A549 (cell line): ENCODE results near the gene AFG1L. TPM values are rescaled to one million over a fixed set of nuclear protein-coding genes. Genes with fewer than 3 reads are reported as not detected.

Experiments
- ATAC-seq, 2 experiments: fragments of 200-7000 bp in 1 of 2; fragments of >200 bp in 1 of 2; cut with Nextera tagmentation in 1 of 2; cut with Tn5 transposase in 1 of 2; 3 replicates each; pipeline versions ENCODE4 v1.8.0 to v1.9.1; 2018 to 2020; ENCODE audit warnings: mild to moderate bottlenecking in 1 of 2, moderate library complexity in 1 of 2
- CTCF ChIA-PET: fragments of 300-600 bp; sonication (Branson Sonifier 250); formaldehyde crosslinking; extraction: SDS; loops from one replicate; lab custom pipeline; 2021; ENCODE audit warnings: antibody characterized with exemption, inconsistent platforms; lab: Yijun Ruan, JAX
- POLR2A ChIA-PET: fragments of 350-600 bp; formaldehyde crosslinking; extraction: SDS; loops from one replicate; lab custom pipeline; 2021; ENCODE audit warnings: antibody characterized with exemption, inconsistent platforms; lab: Yijun Ruan, JAX
- DNase-seq, 2 experiments: peaks; one replicate each; pipeline versions ENCODE4 v3.0.0 to v3.0.0-alpha.2; 2011 to 2016; ENCODE audit warnings: low read depth in 1 of 2, low spot score in 1 of 2
- FAIRE-seq: peaks from 2 replicates; lab custom pipeline; 2011; peaks lifted over from hg19 to GRCh38; lab: Jason Lieb, UNC
- H3K27ac ChIP-seq, 2 experiments: fragments of >200 bp; sonication (Bioruptor Twin); formaldehyde crosslinking; 3 replicates each; pipeline ENCODE4 v1.5.1; 2016 to 2017
- H3K4me1 ChIP-seq: fragments of >200 bp; sonication (Bioruptor Twin); formaldehyde crosslinking; 3 replicates; pipeline ENCODE4 v1.6.1; 2016
- H3K4me2 ChIP-seq: fragments of >200 bp; sonication (Bioruptor Twin); formaldehyde crosslinking; 3 replicates; pipeline ENCODE4 v1.6.1; 2016
- H3K4me3 ChIP-seq: fragments of >200 bp; sonication (Bioruptor Twin); formaldehyde crosslinking; 3 replicates; pipeline ENCODE4 v1.5.1; 2016
- H3K9me3 ChIP-seq: fragments of >200 bp; sonication (Bioruptor Twin); formaldehyde crosslinking; 3 replicates; pipeline ENCODE4 v1.6.1; 2016
- BHLHE40 ChIP-seq: IDR thresholded peaks from 2 replicates; pipeline ENCODE4 v1.6.1; 2012; ENCODE audit warnings: low read depth, low read length, inconsistent platforms
- CBX2 ChIP-seq: fragments of 200-600 bp; sonication (generic); IDR thresholded peaks from 2 replicates; pipeline ENCODE4 v1.6.1; 2016; ENCODE audit warnings: low read depth, mild to moderate bottlenecking, borderline replicate concordance
- CEBPB ChIP-seq, 2 experiments: fragments of >200 bp in 1 of 2; sonication (Bioruptor Twin) in 1 of 2; formaldehyde crosslinking in 1 of 2; IDR thresholded peaks; 2 replicates each; pipeline ENCODE4 v1.6.1; 2012 to 2016
- CHD2 ChIP-seq: fragments of 150-350 bp; IDR thresholded peaks from 2 replicates; pipeline ENCODE4 v1.6.1; 2014; ENCODE audit warnings: low read length; ENCODE audit not compliant: partially characterized antibody
- EHF ChIP-seq: fragments of 250-450 bp; sonication (Bioruptor Pico); IDR thresholded peaks from 2 replicates; pipeline ENCODE4 v1.5.0; 2020; ENCODE audit warnings: mild to moderate bottlenecking
- EHMT2 ChIP-seq: fragments of 200-600 bp; sonication (generic); IDR thresholded peaks from 2 replicates; pipeline ENCODE4 v1.6.1; 2016; ENCODE audit warnings: antibody characterized with exemption, low read depth, mild to moderate bottlenecking, moderate library complexity
- ESRRA ChIP-seq: fragments of 150-350 bp; IDR thresholded peaks from 2 replicates; pipeline ENCODE4 v1.6.1; 2014; ENCODE audit warnings: mild to moderate bottlenecking, low read length, borderline replicate concordance
- FOSB ChIP-seq: fragments of 250-450 bp; sonication (Bioruptor Pico); IDR thresholded peaks from 2 replicates; pipeline ENCODE4 v1.5.0; 2020; ENCODE audit warnings: mild to moderate bottlenecking, moderate library complexity
- GATA3 ChIP-seq: IDR thresholded peaks from 2 replicates; pipeline ENCODE4 v1.6.1; 2012; ENCODE audit warnings: borderline replicate concordance
- HEYL ChIP-seq: fragments of 250-450 bp; sonication (Bioruptor Pico); IDR thresholded peaks from 2 replicates; pipeline ENCODE4 v1.8.0; 2021; ENCODE audit warnings: mild to moderate bottlenecking, moderate library complexity
- HOXA7 ChIP-seq: fragments of 250-450 bp; sonication (Bioruptor Pico); IDR thresholded peaks from 2 replicates; pipeline ENCODE4 v1.5.0; 2020; ENCODE audit warnings: mild to moderate bottlenecking, moderate library complexity
- JUN ChIP-seq, 2 experiments: fragments of >200 bp; sonication (Bioruptor Twin); formaldehyde crosslinking; IDR thresholded peaks; 2 replicates in 1 of 2; 3 replicates in 1 of 2; pipeline ENCODE4 v1.6.1; 2016 to 2017
- JUNB ChIP-seq: fragments of >200 bp; sonication (Bioruptor Twin); formaldehyde crosslinking; IDR thresholded peaks from 2 replicates; pipeline ENCODE4 v1.6.1; 2016
- MAX ChIP-seq: IDR thresholded peaks from 2 replicates; pipeline ENCODE4 v1.6.1; 2012
- NPAS2 ChIP-seq: fragments of 250-450 bp; sonication (Bioruptor Pico); IDR thresholded peaks from 2 replicates; pipeline ENCODE4 v1.8.0; 2022; ENCODE audit warnings: mild to moderate bottlenecking, moderate library complexity, borderline replicate concordance
- PHF8 ChIP-seq: fragments of 200-600 bp; sonication (generic); IDR thresholded peaks from 2 replicates; pipeline ENCODE4 v1.6.1; 2016; ENCODE audit warnings: low read depth, mild to moderate bottlenecking, antibody characterized with exemption, moderate library complexity, borderline replicate concordance
- TP53 ChIP-seq: fragments of 250-450 bp; sonication (Bioruptor Pico); IDR thresholded peaks from 2 replicates; pipeline ENCODE4 v1.5.0; 2021; ENCODE audit warnings: mild to moderate bottlenecking, moderate library complexity
- ZC3H11A ChIP-seq: fragments of 450-650 bp; IDR thresholded peaks from 2 replicates; pipeline ENCODE4 v1.6.1; 2014; ENCODE audit warnings: antibody characterized with exemption, mild to moderate bottlenecking
- WGBS: methylation state at CpG from one replicate; pipeline ENCODE4 v1.1.6; 2017; ENCODE audit errors: missing lambda C conversion rate; 5-methylcytosine and 5-hydroxymethylcytosine counted together
- polyA plus RNA-seq, 4 experiments: library from polyadenylated mRNA; depleted of rRNA in 3 of 4; stranded (reverse); fragments of >200 nt; fragmentation: RNase III in 1 of 4; extraction: RNeasy Plus Mini Kit Qiagen cat#74134 plus additional on column Dnase treatment in 1 of 4; gene quantifications; 2 replicates in 3 of 4; 3 replicates in 1 of 4; pipeline ENCODE4 v1.2.3, GENCODE V29; 2011 to 2017
- TF ChIP-seq, protein P1 (sequence below): IDR thresholded peaks from 2 replicates; pipeline ENCODE4 v1.6.1; 2012

AFG1L gene
- polyA plus RNA-seq, 2 of the 4 experiments (the other 2 are of a cell fraction): 1.3 to 2.3 TPM

DNA sequence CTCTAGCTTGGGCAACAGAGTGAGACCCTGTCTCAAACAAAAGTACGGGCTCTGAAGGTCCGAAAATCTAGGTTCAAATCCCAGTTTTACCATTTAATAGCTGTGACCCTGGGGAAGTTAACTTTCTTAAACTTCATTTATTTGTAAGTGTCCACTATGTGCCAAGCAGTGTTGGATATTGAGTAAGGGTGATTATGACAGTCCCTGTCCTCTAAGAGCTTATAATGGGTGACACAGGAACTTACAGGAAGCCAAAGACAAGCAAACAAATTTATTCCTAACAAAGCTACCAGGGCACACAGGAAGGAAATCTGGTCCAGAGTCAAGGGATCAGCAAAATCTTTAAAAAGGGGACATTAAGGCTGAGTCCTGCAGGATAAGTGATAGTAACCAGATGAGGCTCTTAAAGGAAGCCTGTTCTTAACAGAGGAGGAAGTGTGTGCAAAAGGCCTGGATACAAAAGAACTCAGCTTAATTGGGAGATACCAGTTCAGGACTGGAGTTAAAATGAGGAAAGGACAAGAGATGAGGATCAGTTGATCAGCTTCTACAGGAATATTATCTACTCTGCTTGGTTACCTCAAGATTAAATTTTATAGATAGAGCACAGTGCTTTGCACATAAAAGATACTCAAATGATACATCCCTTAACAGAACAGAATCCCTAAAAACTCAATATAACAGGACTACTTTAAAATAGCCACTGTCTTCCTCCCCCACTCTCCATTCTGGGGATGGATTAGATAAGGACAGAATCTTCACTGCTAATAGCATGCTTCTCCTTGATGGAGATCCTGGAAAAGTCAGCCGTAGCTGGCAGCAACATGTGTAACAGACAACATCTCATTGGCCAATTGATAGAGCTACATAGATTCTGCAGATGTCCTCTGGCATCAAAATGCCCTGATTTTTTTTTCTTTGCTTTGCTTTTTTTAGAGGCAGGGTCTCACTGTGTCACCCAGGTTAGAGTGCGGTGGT, 40.1 kb upstream of the AFG1L start:
- H3K4me1 ChIP-seq: peaks cover 3% of the 10 kb centered on the region; the same call in 1 of the 3 replicates
- DNase-seq (no peak), ATAC-seq (no peak), FAIRE-seq (no peak)
- H3K4me2 ChIP-seq: no peak overlapping the region
- ChIA-PET POLR2A (no interaction called here), CTCF (interaction anchor here (1.0 kb wide), 1 partner anchor 55 kb away, joined by 3 read pairs; no protein-coding TSS in a partner anchor)
- TF ChIP-seq ZC3H11A (no peak), ESRRA (no peak), CHD2 (no peak), CBX2 (no peak), CEBPB (IDR thresholded peaks at IDR 0.05) (no peak), GATA3 (no peak), NPAS2 (CRISPR knock-in tag) (no peak), HEYL (CRISPR knock-in tag) (no peak), HOXA7 (CRISPR knock-in tag) (no peak), JUNB (no peak), EHF (CRISPR knock-in tag) (no peak), TP53 (CRISPR knock-in tag) (no peak), MAX (no peak), JUN (IDR thresholded peaks at IDR 0.05) (no peak)
- no peak overlapping the region for H3K27ac ChIP-seq
- no peaks in the 10 kb centered on the region for H3K9me3 ChIP-seq
- 98% methylated on average over 4 of the region's 4 CpGs for WGBS
- H3K4me3 ChIP-seq: no peak overlapping the region

GRCh38 chr6:108260126-108260808, 34.6 kb upstream of the AFG1L start:
- no peak for TF ChIP-seq BHLHE40
- no peak for TF ChIP-seq FOSB (CRISPR knock-in tag)
- TF ChIP-seq EHMT2: no peak
- TF ChIP-seq, protein P1, sequence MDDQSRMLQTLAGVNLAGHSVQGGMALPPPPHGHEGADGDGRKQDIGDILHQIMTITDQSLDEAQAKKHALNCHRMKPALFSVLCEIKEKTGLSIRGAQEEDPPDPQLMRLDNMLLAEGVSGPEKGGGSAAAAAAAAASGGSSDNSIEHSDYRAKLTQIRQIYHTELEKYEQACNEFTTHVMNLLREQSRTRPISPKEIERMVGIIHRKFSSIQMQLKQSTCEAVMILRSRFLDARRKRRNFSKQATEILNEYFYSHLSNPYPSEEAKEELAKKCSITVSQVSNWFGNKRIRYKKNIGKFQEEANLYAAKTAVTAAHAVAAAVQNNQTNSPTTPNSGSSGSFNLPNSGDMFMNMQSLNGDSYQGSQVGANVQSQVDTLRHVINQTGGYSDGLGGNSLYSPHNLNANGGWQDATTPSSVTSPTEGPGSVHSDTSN: no peak
- 0 out of 2 replicates have a peak, but pooled peaks have one; percentile 26 for TF ChIP-seq PHF8
- FAIRE-seq: no peak
- H3K4me3 ChIP-seq: peak overlapping the region; percentile 94
- 2% methylated on average over 11 of the region's 29 CpGs for whole genome bisulfite sequencing
- peak; percentile 41 to 64; a peak in 5 of 6 replicates for ATAC-seq
- ChIA-PET CTCF (interaction anchor here (0.6 to 1.0 kb wide), 2 partner anchors 235 to 280 kb away, joined by 3 to 4 read pairs; no protein-coding TSS in a partner anchor), POLR2A (interaction anchor here (2.0 kb wide), 1 partner anchor 35 kb away, joined by 16 read pairs; the partner anchor contains the start of gene AFG1L)
- H3K27ac ChIP-seq: peak overlapping the region; percentile 96 to 98
- no peaks in the 10 kb centered on the region for H3K9me3 ChIP-seq
- DNase-seq: peak; percentile 27
- peaks cover 6% of the 10 kb centered on the region; the same call in 1 of the 3 replicates for H3K4me1 ChIP-seq
- H3K4me2 ChIP-seq: peak overlapping the region; percentile 77
